ENCODE data around the gene EHD1.

GRCh38 chr11:64844330-64845128, 33.9 kb downstream of the EHD1 start, which contains the start of gene CDC42BPG:
- TF ChIP-seq HOXB13 (CRISPR knock-in tag; IDR thresholded peaks at IDR 0.05; ENCODE audit: low read depth) = no peak
- TF ChIP-seq CTCF (IDR thresholded peaks at IDR 0.05) = peak; percentile 62
- no peak for TF ChIP-seq POLR2A (IDR thresholded peaks at IDR 0.05; ENCODE audit: low read length)
- TF ChIP-seq RFX5 (IDR thresholded peaks at IDR 0.05) = no peak
- no peak for TF ChIP-seq CHD2 (IDR thresholded peaks at IDR 0.05; ENCODE audit: low read length, partially characterized antibody)
- no peak for TF ChIP-seq EP300 (IDR thresholded peaks at IDR 0.05)
- no peak for TF ChIP-seq HOXB5 (CRISPR knock-in tag; IDR thresholded peaks at IDR 0.05)
- no peak for TF ChIP-seq CBX8 (IDR thresholded peaks at IDR 0.05)
- no peak for TF ChIP-seq PBX3 (IDR thresholded peaks at IDR 0.05)

All from A549 (cell line).